HG03196 (cell line): ENCODE measurements around the gene SMARCA1.
"Not testable (repeated sequence)": the region's sequence is repeated elsewhere in the genome, so short reads cannot be mapped to it uniquely, and the experiment has no call there.

Experiments
- ATAC-seq: cut with Tn5 transposase; IDR thresholded peaks from one replicate; pipeline ENCODE4 v1.9.1; 2021; ENCODE audit not compliant: unreplicated experiment

The SMARCA1 gene

GRCh38 chrX:129523079-129523911 is at the start of gene SMARCA1:
Gene SMARCA1 (minus strand): TSS chrX:129523490. CDS start chrX:129523370, 120 bp downstream.
- ATAC-seq: no peak

GRCh38 chrX:129572422-129572821 is 49.1 kb upstream of the SMARCA1 start:
- no peak for ATAC-seq

GRCh38 chrX:129568349-129568748 is 45.1 kb upstream of the SMARCA1 start:
- no peak for ATAC-seq

- ATAC-seq: no peak
Observed at GRCh38 chrX:129566073-129566472, 42.8 kb upstream of the SMARCA1 start.

GRCh38 chrX:129565046-129565650 is 41.9 kb upstream of the SMARCA1 start:
- ATAC-seq: no peak

- not testable (repeated sequence) for ATAC-seq
Observed at GRCh38 chrX:129564345-129564744, 41.1 kb upstream of the SMARCA1 start.

GRCh38 chrX:129561453-129561852 is 38.2 kb upstream of the SMARCA1 start:
- ATAC-seq: no peak

- ATAC-seq: no peak
Observed at GRCh38 chrX:129559783-129560182, 36.5 kb upstream of the SMARCA1 start.

- no peak for ATAC-seq
Observed at GRCh38 chrX:129557844-129558480, 34.7 kb upstream of the SMARCA1 start.

GRCh38 chrX:129556806-129557315 is 33.6 kb upstream of the SMARCA1 start:
- no peak for ATAC-seq

GRCh38 chrX:129554816-129555215 is 31.5 kb upstream of the SMARCA1 start:
- not testable (repeated sequence) for ATAC-seq

- peak; percentile 94 for ATAC-seq
Observed at GRCh38 chrX:129553619-129554288, 30.5 kb upstream of the SMARCA1 start.

GRCh38 chrX:129549124-129549523 is 25.8 kb upstream of the SMARCA1 start:
- no peak for ATAC-seq

GRCh38 chrX:129545408-129545807 is 22.1 kb upstream of the SMARCA1 start:
- ATAC-seq: no peak

GRCh38 chrX:129544780-129545179 is 21.5 kb upstream of the SMARCA1 start:
- ATAC-seq: no peak

- no peak for ATAC-seq
Observed at GRCh38 chrX:129540722-129541184, 17.5 kb upstream of the SMARCA1 start.

- peak; percentile 89 for ATAC-seq
Observed at GRCh38 chrX:129540068-129540653, 16.9 kb upstream of the SMARCA1 start, which contains the start of gene OCRL. Gene OCRL (plus strand): TSS chrX:129540259. CDS start chrX:129540440, 181 bp downstream.

GRCh38 chrX:129534816-129535578 is 11.7 kb upstream of the SMARCA1 start:
- no peak for ATAC-seq

GRCh38 chrX:129531132-129531531 is 7.8 kb upstream of the SMARCA1 start:
- ATAC-seq: no peak

- no peak for ATAC-seq
Observed at GRCh38 chrX:129530410-129530809, 7.1 kb upstream of the SMARCA1 start.
